SK-N-SH (cell line): Measurements from ENCODE around the gene ADAMTS17. TPM values are rescaled to one million over a fixed set of nuclear protein-coding genes. Genes with fewer than 3 reads are reported as not detected.

ENCODE experiments used
- CTCF ChIA-PET: fragments of 300-600, 350-600 bp; formaldehyde crosslinking; extraction: SDS; loops from one replicate; lab custom pipeline; 2021; lab: Yijun Ruan, JAX
- POLR2A ChIA-PET: fragments of 350-600 bp; sonication (Branson Sonifier 250); formaldehyde crosslinking; extraction: SDS; loops from one replicate; lab custom pipeline; 2020; ENCODE audit warnings: antibody characterized with exemption, inconsistent platforms; lab: Yijun Ruan, JAX
- DNase-seq: peaks from one replicate; pipeline ENCODE4 v3.0.0; 2012
- H2AFZ ChIP-seq: fragments of 200-600 bp; sonication (generic); 2 replicates; pipeline ENCODE4 v1.8.1; 2016; ENCODE audit warnings: antibody characterized with exemption, mild to moderate bottlenecking, low read depth
- H3F3A ChIP-seq: fragments of 200-600 bp; sonication (generic); replicated peaks from 2 replicates; pipeline ENCODE3; 2016; ENCODE audit warnings: antibody characterized with exemption, mild to moderate bottlenecking; ENCODE audit not compliant: insufficient read depth
- H3K27ac ChIP-seq, 2 experiments: fragments of 200-500 bp in 1 of 2; fragments of 200-600 bp in 1 of 2; sonication (Bioruptor generic) in 1 of 2; sonication (generic), shearing (Covaris generic) in 1 of 2; 2 replicates each; pipeline versions ENCODE4 v1.5.1 to v1.6.1; 2014 to 2016; ENCODE audit warnings: low read depth in 2 of 2, inconsistent platforms in 1 of 2, low read length in 1 of 2, mild to moderate bottlenecking in 1 of 2, mixed read lengths in 1 of 2
- H3K27me3 ChIP-seq: fragments of 200-600 bp; sonication (generic), shearing (Covaris generic); 2 replicates; pipeline ENCODE4 v1.6.1; 2016; ENCODE audit warnings: mixed run types; ENCODE audit not compliant: insufficient read depth
- H3K36me3 ChIP-seq, 2 experiments: fragments of 200-500 bp in 1 of 2; fragments of 200-600 bp in 1 of 2; sonication (Bioruptor generic) in 1 of 2; sonication (generic) in 1 of 2; replicated peaks in 1 of 2; 2 replicates each; pipeline versions ENCODE3 to v1.5.1; 2014 to 2016; ENCODE audit warnings: low read length in 1 of 2, mild to moderate bottlenecking in 1 of 2; ENCODE audit not compliant: insufficient read depth in 2 of 2, control insufficient read depth in 1 of 2
- H3K4me1 ChIP-seq, 2 experiments: fragments of 200-500 bp in 1 of 2; fragments of 200-600 bp in 1 of 2; sonication (Bioruptor generic) in 1 of 2; sonication (generic), shearing (Covaris generic) in 1 of 2; 2 replicates each; pipeline versions ENCODE4 v1.5.1 to v1.6.1; 2014 to 2016; ENCODE audit warnings: low read depth in 1 of 2, low read length in 1 of 2, mixed run types in 1 of 2; ENCODE audit not compliant: insufficient read depth in 2 of 2, control insufficient read depth in 1 of 2
- H3K4me2 ChIP-seq: fragments of 200-600 bp; sonication (generic), shearing (Covaris generic); 2 replicates; pipeline ENCODE4 v1.6.1; 2017; ENCODE audit warnings: mixed run types
- H3K4me3 ChIP-seq, 2 experiments: fragments of 200-500 bp in 1 of 2; fragments of 200-600 bp in 1 of 2; sonication (Bioruptor generic) in 1 of 2; sonication (generic), shearing (Covaris generic) in 1 of 2; 2 replicates each; pipeline versions ENCODE4 v1.5.1 to v1.8.1; 2014 to 2016; ENCODE audit warnings: low read depth in 2 of 2, inconsistent platforms in 1 of 2, low read length in 1 of 2, mild to moderate bottlenecking in 1 of 2, mixed read lengths in 1 of 2, moderate library complexity in 1 of 2
- H3K79me2 ChIP-seq: fragments of 200-600 bp; sonication (generic); 2 replicates; pipeline ENCODE4 v1.8.1; 2017; ENCODE audit warnings: mild to moderate bottlenecking; ENCODE audit not compliant: insufficient read depth
- H3K9ac ChIP-seq: fragments of 200-600 bp; sonication (generic); 2 replicates; pipeline ENCODE4 v1.6.1; 2017; ENCODE audit warnings: mixed run types
- H3K9me2 ChIP-seq: fragments of 200-600 bp; sonication (generic); 2 replicates; pipeline ENCODE4 v1.6.1; 2017; ENCODE audit warnings: mixed run types
- H3K9me3 ChIP-seq: fragments of 200-600 bp; sonication (generic); 2 replicates; pipeline ENCODE4 v1.6.1; 2017; ENCODE audit warnings: mixed run types, mild to moderate bottlenecking, moderate library complexity
- H4K20me1 ChIP-seq: fragments of 200-600 bp; sonication (generic); 2 replicates; pipeline ENCODE4 v1.6.1; 2017; ENCODE audit warnings: mild to moderate bottlenecking, mixed run types; ENCODE audit not compliant: insufficient read depth
- CHD2 ChIP-seq: fragments of 150-350 bp; IDR thresholded peaks from 2 replicates; pipeline ENCODE4 v1.6.1; 2018; ENCODE audit warnings: low read length; ENCODE audit not compliant: partially characterized antibody
- ELF1 ChIP-seq: IDR thresholded peaks from 2 replicates; pipeline ENCODE4 v1.4.0; 2012
- EZH2phosphoT487 ChIP-seq: fragments of 200-600 bp; sonication (generic); IDR thresholded peaks from 2 replicates; pipeline ENCODE4 v1.6.1; 2017; ENCODE audit warnings: low read depth, mixed run types, mild to moderate bottlenecking, antibody characterized with exemption, moderate library complexity, borderline replicate concordance
- FOXJ3 ChIP-seq: sonication (generic); formaldehyde crosslinking; IDR thresholded peaks from 2 replicates; pipeline ENCODE4 v1.5.1; 2020; ENCODE audit warnings: mild to moderate bottlenecking, missing genetic modification reagents
- GABPA ChIP-seq: IDR thresholded peaks from 2 replicates; pipeline ENCODE4 v1.4.0; 2012; ENCODE audit warnings: low read depth, mild to moderate bottlenecking
- GATA2 ChIP-seq: sonication (generic); formaldehyde crosslinking; IDR thresholded peaks from 2 replicates; pipeline ENCODE4 v1.5.0; 2020; ENCODE audit warnings: mild to moderate bottlenecking, missing genetic modification reagents
- IRF3 ChIP-seq: fragments of 150-350 bp; IDR thresholded peaks from 2 replicates; pipeline ENCODE4 v1.6.1; 2016; ENCODE audit warnings: mild to moderate bottlenecking, low read depth, low read length
- MEF2A ChIP-seq: IDR thresholded peaks from 2 replicates; pipeline ENCODE4 v1.4.0; 2012; ENCODE audit warnings: low read depth, borderline replicate concordance
- MXI1 ChIP-seq: IDR thresholded peaks from 2 replicates; pipeline ENCODE4 v1.6.1; 2012; ENCODE audit warnings: mild to moderate bottlenecking, low read depth, low read length, improper control_type of control experiment
- NRF1 ChIP-seq: IDR thresholded peaks from 2 replicates; pipeline ENCODE4 v1.6.1; 2012; ENCODE audit warnings: low read depth, mild to moderate bottlenecking, low read length
- POLR2AphosphoS5 ChIP-seq: IDR thresholded peaks from 2 replicates; pipeline ENCODE4 v1.6.1; 2012; ENCODE audit warnings: low read depth, low read length
- RCOR1 ChIP-seq: fragments of 150-350 bp; IDR thresholded peaks from 2 replicates; pipeline ENCODE4 v1.6.1; 2017; ENCODE audit warnings: antibody characterized with exemption, low read length
- REST ChIP-seq: IDR thresholded peaks from 2 replicates; pipeline ENCODE4 v1.6.1; 2012; ENCODE audit warnings: mild to moderate bottlenecking, low read depth, low read length, moderate library complexity
- RFX5 ChIP-seq: IDR thresholded peaks from 2 replicates; pipeline ENCODE4 v1.6.1; 2012; ENCODE audit warnings: mild to moderate bottlenecking, improper control_type of control experiment, low read length
- RXRA ChIP-seq: IDR thresholded peaks from 2 replicates; pipeline ENCODE4 v1.4.0; 2012; ENCODE audit warnings: low read depth, mild to moderate bottlenecking, borderline replicate concordance
- SIN3A ChIP-seq: IDR thresholded peaks from 2 replicates; pipeline ENCODE4 v1.6.1; 2012; ENCODE audit warnings: low read depth, mild to moderate bottlenecking, low read length, moderate library complexity, borderline replicate concordance
- SMC3 ChIP-seq: IDR thresholded peaks from 2 replicates; pipeline ENCODE4 v1.6.1; 2012; ENCODE audit warnings: low read depth, low read length, improper control_type of control experiment
- TAF1 ChIP-seq: IDR thresholded peaks from 2 replicates; pipeline ENCODE4 v1.6.1; 2012; ENCODE audit warnings: low read depth, mild to moderate bottlenecking, low read length, moderate library complexity, borderline replicate concordance
- USF2 ChIP-seq: fragments of 150-350 bp; IDR thresholded peaks from 2 replicates; pipeline ENCODE4 v1.6.1; 2017; ENCODE audit warnings: antibody characterized with exemption, low read length, low read depth, borderline replicate concordance
- ZBTB33 ChIP-seq: IDR thresholded peaks from 2 replicates; pipeline ENCODE4 v1.4.0; 2012; ENCODE audit warnings: low read depth, borderline replicate concordance
- WGBS: methylation state at CpG from one replicate; pipeline ENCODE4 v1.1.6; 2017; ENCODE audit warnings: low lambda C conversion rate; 5-methylcytosine and 5-hydroxymethylcytosine counted together
- polyA plus RNA-seq, 3 experiments: library from polyadenylated mRNA; depleted of rRNA; stranded (reverse); fragments of >200 nt; gene quantifications; 2 replicates each; pipeline ENCODE4 v1.2.3, GENCODE V29; 2012

The ADAMTS17 gene
- polyA plus RNA-seq, 1 of the 3 experiments (the other 2 are of a cell fraction): not detected

GRCh38 chr15:100075229-100075628 is 266.5 kb downstream of the ADAMTS17 start:
- ChIA-PET CTCF (no interaction called here), POLR2A (no interaction called here)
- H3K27ac ChIP-seq: no peak overlapping the region
- no peak overlapping the region for H3K4me3 ChIP-seq
- H3K4me1 ChIP-seq: no peaks in the 10 kb centered on the region
- H3K36me3 ChIP-seq: no peaks in the 10 kb centered on the region
- 26% methylated on average over 1 of the region's 1 CpG for WGBS
- no peak overlapping the region for H3K4me2 ChIP-seq
- no peak overlapping the region for H3K9ac ChIP-seq
- no peaks in the 10 kb centered on the region for H3K79me2 ChIP-seq
- H2AFZ ChIP-seq: no peak overlapping the region
- H4K20me1 ChIP-seq: no peaks in the 10 kb centered on the region
- no peaks in the 10 kb centered on the region for H3K9me2 ChIP-seq
- no peak for DNase-seq
- TF ChIP-seq RCOR1: no peak
- TF ChIP-seq MXI1: no peak
- no peak for TF ChIP-seq SMC3
- TF ChIP-seq IRF3: no peak
- TF ChIP-seq GABPA: no peak
- TF ChIP-seq ELF1: no peak
- no peak for TF ChIP-seq MEF2A
- TF ChIP-seq, all 33 proteins: peak for 0
- Histone ChIP-seq H3F3A (no peaks in the 10 kb centered on the region), H3K27me3 (no peaks in the 10 kb centered on the region), H3K9me3 (peaks cover 4% of the 10 kb centered on the region; the same call in 1 of the 2 replicates)

- ChIA-PET POLR2A (no interaction called here), CTCF (no interaction called here)
- 69% methylated on average over 5 of the region's 5 CpGs for WGBS
- H3K27ac ChIP-seq: no peak overlapping the region
- H3F3A ChIP-seq: no peaks in the 10 kb centered on the region
- H3K4me1 ChIP-seq: no peaks in the 10 kb centered on the region
- no peak overlapping the region for H3K4me3 ChIP-seq
- no peak overlapping the region for H3K9ac ChIP-seq
- H4K20me1 ChIP-seq: no peaks in the 10 kb centered on the region
- H3K4me2 ChIP-seq: no peak overlapping the region
- H3K9me3 ChIP-seq: peaks cover 4% of the 10 kb centered on the region; the same call in 1 of the 2 replicates
- H3K9me2 ChIP-seq: no peaks in the 10 kb centered on the region
- no peaks in the 10 kb centered on the region for H3K79me2 ChIP-seq
- H3K27me3 ChIP-seq: no peaks in the 10 kb centered on the region
- no peaks in the 10 kb centered on the region for H3K36me3 ChIP-seq
- no peak overlapping the region for H2AFZ ChIP-seq
- DNase-seq: no peak
- no peak for TF ChIP-seq EZH2phosphoT487
- TF ChIP-seq MXI1: no peak
- no peak for TF ChIP-seq RFX5
- no peak for TF ChIP-seq SIN3A
- TF ChIP-seq USF2: no peak
- no peak for TF ChIP-seq ZBTB33
- no peak for TF ChIP-seq REST
- TF ChIP-seq RXRA: no peak
- TF ChIP-seq FOXJ3 (CRISPR knock-in tag): no peak
- no peak for TF ChIP-seq GATA2 (CRISPR knock-in tag)
- no peak for TF ChIP-seq NRF1
- TF ChIP-seq CHD2: no peak
- no peak for TF ChIP-seq TAF1
- no peak for TF ChIP-seq POLR2AphosphoS5
These were observed 267.8 kb downstream of the ADAMTS17 start for GRCh38 chr15:100073982-100074381.
